HG03060 (cell line): ENCODE data around the gene COQ9.

Experiments
- ATAC-seq: cut with Tn5 transposase; IDR thresholded peaks from one replicate; pipeline ENCODE4 v1.9.1; 2021; ENCODE audit warnings: low read depth, moderate number of reproducible peaks; ENCODE audit not compliant: unreplicated experiment

The COQ9 gene

DNA sequence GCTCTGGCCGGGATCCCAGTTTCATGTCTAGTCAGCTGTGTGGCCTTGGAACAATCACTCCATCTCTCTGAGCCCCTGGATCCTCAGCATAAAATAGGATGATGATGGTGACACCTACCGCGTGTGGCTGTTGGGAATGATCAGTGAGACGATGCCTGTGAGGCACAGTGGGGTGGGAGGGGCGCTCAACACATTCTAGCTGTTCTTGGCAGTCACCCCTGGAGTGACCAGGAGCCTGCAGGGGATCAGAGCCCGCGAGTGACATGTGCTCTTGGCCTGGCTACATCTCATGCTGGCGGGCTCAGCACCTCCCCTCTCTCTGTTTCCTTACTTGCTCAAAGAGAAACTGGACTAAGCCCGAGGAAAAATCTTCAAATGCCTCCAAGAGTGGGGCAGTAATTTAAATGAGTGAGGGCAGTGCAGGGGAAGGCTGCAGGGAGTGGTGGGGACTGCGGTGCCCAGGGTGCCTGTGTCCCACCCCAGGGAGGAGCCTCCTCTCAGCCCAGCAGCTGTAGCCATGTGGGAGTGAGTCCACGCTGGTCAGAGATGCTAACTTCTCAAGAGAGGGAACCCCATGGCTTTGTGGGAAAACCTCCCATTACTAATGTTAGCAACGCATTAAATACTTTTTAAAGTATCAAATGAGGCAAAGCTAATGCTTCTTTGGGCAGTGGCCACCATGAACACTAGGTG is 62.1 kb downstream of the COQ9 start:
- no peak for ATAC-seq

DNA sequence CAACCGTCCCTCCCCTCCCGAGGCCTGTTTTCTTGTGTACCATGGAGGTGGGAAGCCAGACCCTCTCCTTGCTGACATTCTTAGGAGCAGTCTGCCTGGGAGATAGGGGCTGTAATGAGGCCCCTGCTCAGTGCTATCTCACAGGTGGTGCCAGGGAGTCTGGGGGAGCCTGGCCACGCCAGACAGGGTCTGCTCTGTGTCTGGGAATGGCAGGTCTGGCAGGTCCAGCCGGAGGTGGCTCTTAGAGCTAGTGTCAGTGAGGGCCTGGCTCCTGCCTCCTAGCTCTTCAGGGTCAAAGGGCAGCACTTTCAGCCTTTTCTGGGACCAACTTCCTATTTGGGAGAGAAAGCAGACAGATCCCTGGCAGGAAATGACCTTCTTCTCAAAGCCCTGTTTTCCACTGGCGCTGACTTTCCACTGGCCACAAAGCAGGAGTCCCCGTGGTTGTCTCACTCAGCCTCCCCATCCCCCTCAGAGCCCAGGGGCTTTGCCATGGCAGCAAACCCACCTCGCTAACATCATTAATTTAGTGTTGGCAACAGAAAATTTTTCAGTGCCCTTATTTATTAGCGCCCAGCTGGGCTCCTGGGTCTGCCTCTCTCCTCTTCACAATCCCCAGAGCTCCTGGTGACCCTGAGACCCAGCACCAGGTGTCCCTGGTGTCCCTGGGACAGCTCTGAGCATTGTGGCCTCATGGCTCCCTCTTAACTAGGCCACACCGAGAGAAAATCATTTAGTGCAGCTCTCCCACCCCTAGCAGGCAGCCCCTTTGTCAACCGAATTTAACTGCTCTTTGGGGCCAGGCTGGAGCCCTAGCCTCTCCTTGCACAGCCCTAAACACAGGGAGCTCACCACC is 63.0 kb downstream of the COQ9 start:
- ATAC-seq: no peak
